ENCODE measurements around the gene ZNF653. TPM values are rescaled to one million over a fixed set of nuclear protein-coding genes. Genes with fewer than 3 reads are reported as not detected.

ZNF653 gene, protein sequence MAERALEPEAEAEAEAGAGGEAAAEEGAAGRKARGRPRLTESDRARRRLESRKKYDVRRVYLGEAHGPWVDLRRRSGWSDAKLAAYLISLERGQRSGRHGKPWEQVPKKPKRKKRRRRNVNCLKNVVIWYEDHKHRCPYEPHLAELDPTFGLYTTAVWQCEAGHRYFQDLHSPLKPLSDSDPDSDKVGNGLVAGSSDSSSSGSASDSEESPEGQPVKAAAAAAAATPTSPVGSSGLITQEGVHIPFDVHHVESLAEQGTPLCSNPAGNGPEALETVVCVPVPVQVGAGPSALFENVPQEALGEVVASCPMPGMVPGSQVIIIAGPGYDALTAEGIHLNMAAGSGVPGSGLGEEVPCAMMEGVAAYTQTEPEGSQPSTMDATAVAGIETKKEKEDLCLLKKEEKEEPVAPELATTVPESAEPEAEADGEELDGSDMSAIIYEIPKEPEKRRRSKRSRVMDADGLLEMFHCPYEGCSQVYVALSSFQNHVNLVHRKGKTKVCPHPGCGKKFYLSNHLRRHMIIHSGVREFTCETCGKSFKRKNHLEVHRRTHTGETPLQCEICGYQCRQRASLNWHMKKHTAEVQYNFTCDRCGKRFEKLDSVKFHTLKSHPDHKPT
- total RNA-seq, result 13.9 to 16.5 TPM (median 15.4 TPM) in 3 replicates

DNA sequence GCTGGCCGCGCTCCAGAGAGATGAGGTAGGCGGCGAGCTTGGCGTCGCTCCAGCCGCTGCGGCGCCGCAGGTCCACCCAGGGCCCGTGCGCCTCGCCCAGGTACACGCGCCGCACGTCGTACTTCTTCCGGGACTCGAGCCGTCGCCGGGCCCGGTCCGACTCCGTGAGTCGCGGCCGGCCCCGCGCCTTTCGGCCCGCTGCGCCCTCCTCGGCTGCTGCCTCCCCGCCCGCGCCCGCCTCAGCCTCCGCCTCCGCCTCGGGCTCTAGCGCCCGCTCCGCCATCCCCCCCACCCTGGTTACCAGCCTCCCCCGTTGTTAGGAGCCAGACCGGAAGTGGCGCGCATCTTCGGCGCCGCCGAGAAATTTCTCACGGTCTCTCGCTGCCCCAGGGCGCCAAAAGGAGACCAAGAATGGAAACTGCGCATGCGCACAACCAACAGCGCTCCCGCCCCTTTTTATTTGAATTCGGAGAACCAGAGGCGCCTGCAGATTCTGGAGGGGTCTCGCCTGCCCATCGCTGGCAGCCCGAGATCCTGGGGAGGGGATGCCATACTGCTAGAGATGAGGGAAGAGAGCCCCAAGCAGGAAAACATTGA is at the start of gene ZNF653:
Gene ZNF653, minus strand, starts transcription at position 336 of the 597 bp plus-strand sequence. Its CDS starts 53 bp downstream, at position 283.
- Mint-ChIP-seq H3K36me3 (peaks cover 5% of the 10 kb centered on the region), H3K27me3 (ENCODE audit: low read depth) (no peaks in the 10 kb centered on the region), H3K27ac (peak within 1 kb of the TSS; percentile 97), H3K4me3 (peak within 1 kb of the TSS; percentile 83), H3K4me1 (peaks cover 14% of the 10 kb centered on the region), H3K9me3 (no peaks in the 10 kb centered on the region)
- TF ChIP-seq, protein P1, sequence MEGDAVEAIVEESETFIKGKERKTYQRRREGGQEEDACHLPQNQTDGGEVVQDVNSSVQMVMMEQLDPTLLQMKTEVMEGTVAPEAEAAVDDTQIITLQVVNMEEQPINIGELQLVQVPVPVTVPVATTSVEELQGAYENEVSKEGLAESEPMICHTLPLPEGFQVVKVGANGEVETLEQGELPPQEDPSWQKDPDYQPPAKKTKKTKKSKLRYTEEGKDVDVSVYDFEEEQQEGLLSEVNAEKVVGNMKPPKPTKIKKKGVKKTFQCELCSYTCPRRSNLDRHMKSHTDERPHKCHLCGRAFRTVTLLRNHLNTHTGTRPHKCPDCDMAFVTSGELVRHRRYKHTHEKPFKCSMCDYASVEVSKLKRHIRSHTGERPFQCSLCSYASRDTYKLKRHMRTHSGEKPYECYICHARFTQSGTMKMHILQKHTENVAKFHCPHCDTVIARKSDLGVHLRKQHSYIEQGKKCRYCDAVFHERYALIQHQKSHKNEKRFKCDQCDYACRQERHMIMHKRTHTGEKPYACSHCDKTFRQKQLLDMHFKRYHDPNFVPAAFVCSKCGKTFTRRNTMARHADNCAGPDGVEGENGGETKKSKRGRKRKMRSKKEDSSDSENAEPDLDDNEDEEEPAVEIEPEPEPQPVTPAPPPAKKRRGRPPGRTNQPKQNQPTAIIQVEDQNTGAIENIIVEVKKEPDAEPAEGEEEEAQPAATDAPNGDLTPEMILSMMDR (IDR thresholded peaks at IDR 0.05; ENCODE audit: unreplicated experiment), result no peak
- DNase-seq (ENCODE audit: low spot score in 2 of 2, unreplicated experiment in 2 of 2), result peak; percentile 93 to 98

GRCh38 chr19:11555246-11555645 is 49.6 kb upstream of the ZNF653 start:
- DNase-seq (ENCODE audit: low spot score in 2 of 2, unreplicated experiment in 2 of 2), result no peak
- TF ChIP-seq, protein P1 (IDR thresholded peaks at IDR 0.05; ENCODE audit: unreplicated experiment), result no peak
- H3K36me3 Mint-ChIP-seq, result peaks cover 11% of the 10 kb centered on the region
- H3K27ac Mint-ChIP-seq, result no peak overlapping the region
- no peak overlapping the region for H3K4me3 Mint-ChIP-seq
- no peaks in the 10 kb centered on the region for H3K9me3 Mint-ChIP-seq
- no peaks in the 10 kb centered on the region for H3K27me3 Mint-ChIP-seq (ENCODE audit: low read depth)
- peaks cover 19% of the 10 kb centered on the region for H3K4me1 Mint-ChIP-seq

GRCh38 chr19:11554160-11554559 is 48.5 kb upstream of the ZNF653 start:
- H3K27me3 Mint-ChIP-seq (ENCODE audit: low read depth), result no peaks in the 10 kb centered on the region
- no peak overlapping the region for H3K4me3 Mint-ChIP-seq
- H3K4me1 Mint-ChIP-seq, result peaks cover 14% of the 10 kb centered on the region
- no peak overlapping the region for H3K27ac Mint-ChIP-seq
- H3K9me3 Mint-ChIP-seq, result no peaks in the 10 kb centered on the region
- DNase-seq (ENCODE audit: low spot score in 2 of 2, unreplicated experiment in 2 of 2), result no peak
- TF ChIP-seq, protein P1 (IDR thresholded peaks at IDR 0.05; ENCODE audit: unreplicated experiment), result no peak
- H3K36me3 Mint-ChIP-seq, result peaks cover 11% of the 10 kb centered on the region

DNA sequence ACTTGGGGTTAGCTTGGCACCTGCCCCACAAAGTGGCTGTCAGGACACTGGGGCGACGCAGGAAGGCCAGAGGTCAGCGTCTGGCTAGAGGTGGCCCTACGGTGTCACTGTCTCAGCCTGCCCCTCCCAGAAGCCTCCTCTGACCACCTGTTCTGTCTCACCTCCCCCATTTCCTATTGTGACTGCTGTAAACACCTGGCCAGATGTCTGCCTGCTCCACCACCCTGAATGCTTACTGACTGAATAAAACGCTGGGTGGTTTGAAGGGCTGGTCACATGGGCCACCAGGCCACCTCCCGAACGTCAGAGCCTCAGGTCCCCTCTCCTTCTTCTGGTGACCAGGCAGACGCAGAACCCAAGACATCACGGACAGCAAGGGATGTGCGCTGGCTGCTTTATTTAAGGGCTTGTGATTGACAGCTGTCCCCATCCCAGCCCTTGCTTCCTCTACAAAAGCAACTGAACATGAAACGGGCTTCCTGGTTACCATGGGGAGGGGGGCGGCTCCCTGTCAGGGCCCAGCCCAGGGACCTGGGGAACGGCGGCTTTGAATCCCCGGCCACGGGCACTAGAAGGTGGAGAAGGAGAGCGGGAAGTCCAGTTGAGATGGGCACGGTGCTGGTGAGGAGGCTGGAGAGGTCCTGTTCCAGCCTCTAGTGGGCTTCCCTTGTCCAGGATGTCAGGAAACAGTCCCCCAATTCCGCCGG is 47.2 kb upstream of the ZNF653 start:
- TF ChIP-seq, protein P1 (IDR thresholded peaks at IDR 0.05; ENCODE audit: unreplicated experiment), result no peak
- H3K27ac Mint-ChIP-seq, result no peak overlapping the region
- no peaks in the 10 kb centered on the region for H3K27me3 Mint-ChIP-seq (ENCODE audit: low read depth)
- H3K9me3 Mint-ChIP-seq, result no peaks in the 10 kb centered on the region
- no peak for DNase-seq (ENCODE audit: low spot score in 2 of 2, unreplicated experiment in 2 of 2)
- peaks cover 11% of the 10 kb centered on the region for H3K36me3 Mint-ChIP-seq
- H3K4me3 Mint-ChIP-seq, result no peak overlapping the region
- peaks cover 5% of the 10 kb centered on the region for H3K4me1 Mint-ChIP-seq

GRCh38 chr19:11551603-11552235 is 46.1 kb upstream of the ZNF653 start:
- Mint-ChIP-seq H3K9me3 (no peaks in the 10 kb centered on the region), H3K27ac (no peak overlapping the region), H3K4me3 (no peak overlapping the region), H3K4me1 (peaks cover under 1% of the 10 kb centered on the region), H3K27me3 (ENCODE audit: low read depth) (no peaks in the 10 kb centered on the region), H3K36me3 (peaks cover 11% of the 10 kb centered on the region)
- TF ChIP-seq, protein P1 (IDR thresholded peaks at IDR 0.05; ENCODE audit: unreplicated experiment), result no peak
- no peak for DNase-seq (ENCODE audit: low spot score in 2 of 2, unreplicated experiment in 2 of 2)
